GM23338 (cell line): Measurements from ENCODE around the gene NSMCE1.

ENCODE experiments used
- CTCF ChIP-seq, 2 experiments: fragments of 200-600 bp in 1 of 2; sonication (generic) in 1 of 2; conservative IDR thresholded peaks; 2 replicates each; pipeline versions ENCODE4 v1.5.1 to v1.6.1; 2016 to 2017; ENCODE audit warnings: antibody characterized with exemption in 2 of 2, low read depth in 2 of 2, mild to moderate bottlenecking in 2 of 2, moderate library complexity in 1 of 2
- ETS1 ChIP-seq: IDR thresholded peaks from 2 replicates; pipeline ENCODE4 v1.6.1; 2016; ENCODE audit warnings: antibody characterized with exemption
- EZH2 ChIP-seq: fragments of 200-600 bp; sonication (generic); IDR thresholded peaks from one replicate; pipeline ENCODE4 v1.8.0; 2017; ENCODE audit warnings: antibody characterized with exemption, mild to moderate bottlenecking, low read depth; ENCODE audit not compliant: unreplicated experiment
- JUNB ChIP-seq: IDR thresholded peaks from one replicate; pipeline ENCODE4 v1.6.1; 2016; ENCODE audit warnings: antibody characterized with exemption; ENCODE audit not compliant: unreplicated experiment
- NANOG ChIP-seq: IDR thresholded peaks from 2 replicates; pipeline ENCODE4 v1.6.1; 2016; ENCODE audit warnings: antibody characterized with exemption, borderline replicate concordance
- POLR2AphosphoS5 ChIP-seq: IDR thresholded peaks from 2 replicates; pipeline ENCODE4 v1.6.1; 2016; ENCODE audit warnings: antibody characterized with exemption, low read depth
- REST ChIP-seq: IDR thresholded peaks from one replicate; pipeline ENCODE4 v1.6.1; 2018; ENCODE audit warnings: antibody characterized with exemption; ENCODE audit not compliant: unreplicated experiment

- no peak for TF ChIP-seq CTCF (conservative IDR thresholded peaks at IDR 0.05; ENCODE audit: low read depth in 2 of 2)
- TF ChIP-seq REST, result no peak
- TF ChIP-seq EZH2, result no peak
- peak; percentile 71 for TF ChIP-seq ETS1
- TF ChIP-seq POLR2AphosphoS5, result peak; percentile 70
- TF ChIP-seq NANOG, result no peak
- no peak for TF ChIP-seq JUNB
These were observed 64.9 kb downstream of the NSMCE1 start, which contains the start of gene KDM8 for GRCh38 chr16:27203507-27204311.
